Vagina (tissue), 2 donors: ENCODE measurements around the gene ZNF385B. TPM values are rescaled to one million over a fixed set of nuclear protein-coding genes. Genes with fewer than 3 reads are reported as not detected.
"Not testable (repeated sequence)": the region's sequence is repeated elsewhere in the genome, so short reads cannot be mapped to it uniquely, and the experiment has no call there.

Source experiments
- DNase-seq, 2 donors: peaks; one replicate each; pipeline ENCODE4 v3.0.0-alpha.2; 2017; ENCODE audit errors: extremely low spot score in 2 of 2
- H3K27ac ChIP-seq: fragments of 200-600 bp; sonication (generic); one replicate; pipeline ENCODE4 v1.5.1; 2019
- H3K27me3 ChIP-seq: fragments of 200-600 bp; sonication (generic); one replicate; pipeline ENCODE4 v1.5.1; 2019
- H3K36me3 ChIP-seq, 2 donors: fragments of 200-600 bp; sonication (generic); one replicate each; pipeline ENCODE4 v1.5.1; 2017 to 2019
- H3K4me1 ChIP-seq: fragments of 200-600 bp; sonication (generic); one replicate; pipeline ENCODE4 v1.5.1; 2019
- H3K4me3 ChIP-seq, 2 donors: fragments of 200-600 bp; sonication (generic); 1 replicate in 1 of 2; 2 replicates in 1 of 2; pipeline ENCODE4 v1.5.1; 2016 to 2019
- H3K9me3 ChIP-seq: fragments of 200-600 bp; sonication (generic); one replicate; pipeline ENCODE4 v1.5.1; 2019
- CTCF ChIP-seq, 3 experiments: fragments of 450-650 bp in 2 of 3; fragments of 200-600 bp in 1 of 3; sonication (generic) in 1 of 3; IDR thresholded peaks; one replicate each; pipeline ENCODE4 v1.5.1; 2017 to 2019; ENCODE audit warnings: antibody characterized with exemption in 3 of 3, mild to moderate bottlenecking in 2 of 3, moderate library complexity in 2 of 3
- POLR2A ChIP-seq, 2 donors: fragments of 450-650 bp; IDR thresholded peaks; one replicate each; pipeline ENCODE4 v1.6.1; 2017; ENCODE audit warnings: antibody characterized with exemption in 2 of 2, mild to moderate bottlenecking in 2 of 2, moderate library complexity in 2 of 2
- POLR2AphosphoS5 ChIP-seq, 2 donors: sonication (generic); formaldehyde crosslinking; IDR thresholded peaks; one replicate each; pipeline ENCODE4 v1.9.0; 2017; ENCODE audit warnings: antibody characterized with exemption in 2 of 2, mild to moderate bottlenecking in 2 of 2, low read depth in 1 of 2; ENCODE audit not compliant: insufficient read depth in 1 of 2
- intact Hi-C: fragments of 100-400 bp; cut with DNase I; formaldehyde crosslinking; loops from one replicate; pipeline ENCODE4 v1.15.1; 2023
- total RNA-seq: library from RNA; depleted of rRNA; stranded (reverse); fragments of >200 nt; gene quantifications from one replicate; pipeline ENCODE4 v1.2.3, GENCODE V29; 2016

The ZNF385B gene
- total RNA-seq, 1 donor from 2014 or later, result 11.5 TPM

GRCh38 chr2:179790235-179791217 is 70.9 kb downstream of the ZNF385B start:
- Histone ChIP-seq H3K4me1 (no peaks in the 10 kb centered on the region), H3K36me3 (no peaks in the 10 kb centered on the region), H3K27me3 (no peaks in the 10 kb centered on the region), H3K4me3 (no peak overlapping the region), H3K27ac (no peak overlapping the region), H3K9me3 (no peaks in the 10 kb centered on the region)
- intact Hi-C loops, result no loop called here
- no peak for DNase-seq
- TF ChIP-seq POLR2A (IDR thresholded peaks at IDR 0.05) (no peak), POLR2AphosphoS5 (IDR thresholded peaks at IDR 0.05; ENCODE audit: insufficient read depth in 1 of 2, low read depth in 1 of 2) (no peak), CTCF (IDR thresholded peaks at IDR 0.05) (no peak)

- TF ChIP-seq CTCF (IDR thresholded peaks at IDR 0.05) (no peak), POLR2A (IDR thresholded peaks at IDR 0.05) (no peak), POLR2AphosphoS5 (IDR thresholded peaks at IDR 0.05; ENCODE audit: insufficient read depth in 1 of 2, low read depth in 1 of 2) (no peak)
- H3K27ac ChIP-seq, result no peak overlapping the region
- DNase-seq, result no peak
- no peaks in the 10 kb centered on the region for H3K27me3 ChIP-seq
- H3K4me1 ChIP-seq, result no peaks in the 10 kb centered on the region
- intact Hi-C loops, result no loop called here
- H3K36me3 ChIP-seq, result no peaks in the 10 kb centered on the region
- no peak overlapping the region for H3K4me3 ChIP-seq
- no peaks in the 10 kb centered on the region for H3K9me3 ChIP-seq
These were observed 73.3 kb downstream of the ZNF385B start for GRCh38 chr2:179788104-179788503.

- H3K4me3 ChIP-seq, result no peak overlapping the region
- intact Hi-C loops, result no loop called here
- no peaks in the 10 kb centered on the region for H3K4me1 ChIP-seq
- TF ChIP-seq POLR2AphosphoS5 (IDR thresholded peaks at IDR 0.05; ENCODE audit: insufficient read depth in 1 of 2, low read depth in 1 of 2) (no peak), CTCF (IDR thresholded peaks at IDR 0.05) (no peak), POLR2A (IDR thresholded peaks at IDR 0.05) (no peak)
- H3K27ac ChIP-seq, result no peak overlapping the region
- no peaks in the 10 kb centered on the region for H3K27me3 ChIP-seq
- DNase-seq, result no peak
- no peaks in the 10 kb centered on the region for H3K9me3 ChIP-seq
- no peaks in the 10 kb centered on the region for H3K36me3 ChIP-seq
These were observed 73.8 kb downstream of the ZNF385B start for GRCh38 chr2:179787601-179788000.

- intact Hi-C loops, result no loop called here
- Histone ChIP-seq H3K36me3 (no peaks in the 10 kb centered on the region), H3K27me3 (no peaks in the 10 kb centered on the region), H3K4me3 (no peak overlapping the region), H3K27ac (no peak overlapping the region), H3K4me1 (no peaks in the 10 kb centered on the region), H3K9me3 (no peaks in the 10 kb centered on the region)
- TF ChIP-seq POLR2A (IDR thresholded peaks at IDR 0.05) (no peak), POLR2AphosphoS5 (IDR thresholded peaks at IDR 0.05; ENCODE audit: insufficient read depth in 1 of 2, low read depth in 1 of 2) (no peak), CTCF (IDR thresholded peaks at IDR 0.05) (no peak)
- no peak for DNase-seq
These were observed 75.5 kb downstream of the ZNF385B start for GRCh38 chr2:179785902-179786301.

- H3K4me1 ChIP-seq, H3K4me3 ChIP-seq, H3K9me3 ChIP-seq, H3K27ac ChIP-seq, H3K36me3 ChIP-seq, H3K27me3 ChIP-seq, DNase-seq, intact Hi-C loops: not testable (repeated sequence)
These were observed 79.1 kb downstream of the ZNF385B start for GRCh38 chr2:179782346-179782745.
